NT2/D1 (cell line): ENCODE data around the gene CERS6.

ENCODE experiments used
- YY1 ChIP-seq: IDR thresholded peaks from 2 replicates; pipeline ENCODE4 v1.6.1; 2011; ENCODE audit not compliant: insufficient read length, insufficient read depth
- ZNF274 ChIP-seq: IDR thresholded peaks from 2 replicates; pipeline ENCODE4 v1.6.1; 2011; ENCODE audit warnings: mild to moderate bottlenecking, low read depth, low read length

GRCh38 chr2:168650139-168650538, 194.1 kb downstream of the CERS6 start:
- TF ChIP-seq YY1 = no peak
- TF ChIP-seq ZNF274 = no peak
